Activated CD4-positive, alpha-beta T cell treated with anti-CD3 and anti-CD28 coated beads, Interleukin-2, amount 10 ng/mL, durations not matched to agents 24 days and 14 days (primary cell): ENCODE measurements around the gene FAM241B. TPM values are rescaled to one million over a fixed set of nuclear protein-coding genes. Genes with fewer than 3 reads are reported as not detected.
A peak's percentile ranks its signal among the peaks of the same experiment; 100 is the strongest.

ENCODE experiments used
- DNase-seq: peaks from one replicate; pipeline ENCODE4 v3.0.0; 2022
- H3K27ac Mint-ChIP-seq: one replicate; pipeline ENCODE4 v1.8.0; 2022; ENCODE audit warnings: mild to moderate bottlenecking, mixed read lengths
- H3K27me3 Mint-ChIP-seq: one replicate; pipeline ENCODE4 v1.8.0; 2022; ENCODE audit warnings: mixed read lengths
- H3K36me3 Mint-ChIP-seq: one replicate; pipeline ENCODE4 v1.8.0; 2022; ENCODE audit warnings: low read depth, mild to moderate bottlenecking, mixed read lengths
- H3K4me1 Mint-ChIP-seq: one replicate; pipeline ENCODE4 v1.8.0; 2021; ENCODE audit warnings: mixed read lengths
- H3K4me3 Mint-ChIP-seq: one replicate; pipeline ENCODE4 v1.8.0; 2022; ENCODE audit warnings: mild to moderate bottlenecking, moderate library complexity, mixed read lengths
- H3K9me3 Mint-ChIP-seq: one replicate; pipeline ENCODE4 v1.8.0; 2021; ENCODE audit warnings: mixed read lengths
- intact Hi-C: fragments of 100-400 bp; cut with micrococcal nuclease; formaldehyde crosslinking; loops from one replicate; pipeline ENCODE4 v1.15.1; 2023
- total RNA-seq: library from RNA; stranded (reverse); gene quantifications from 2 replicates; pipeline ENCODE4 v1.2.3, GENCODE V29; 2022

Gene FAM241B, protein sequence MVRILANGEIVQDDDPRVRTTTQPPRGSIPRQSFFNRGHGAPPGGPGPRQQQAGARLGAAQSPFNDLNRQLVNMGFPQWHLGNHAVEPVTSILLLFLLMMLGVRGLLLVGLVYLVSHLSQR
- 9.4 and 11.8 TPM in 2 replicates for total RNA-seq

DNA sequence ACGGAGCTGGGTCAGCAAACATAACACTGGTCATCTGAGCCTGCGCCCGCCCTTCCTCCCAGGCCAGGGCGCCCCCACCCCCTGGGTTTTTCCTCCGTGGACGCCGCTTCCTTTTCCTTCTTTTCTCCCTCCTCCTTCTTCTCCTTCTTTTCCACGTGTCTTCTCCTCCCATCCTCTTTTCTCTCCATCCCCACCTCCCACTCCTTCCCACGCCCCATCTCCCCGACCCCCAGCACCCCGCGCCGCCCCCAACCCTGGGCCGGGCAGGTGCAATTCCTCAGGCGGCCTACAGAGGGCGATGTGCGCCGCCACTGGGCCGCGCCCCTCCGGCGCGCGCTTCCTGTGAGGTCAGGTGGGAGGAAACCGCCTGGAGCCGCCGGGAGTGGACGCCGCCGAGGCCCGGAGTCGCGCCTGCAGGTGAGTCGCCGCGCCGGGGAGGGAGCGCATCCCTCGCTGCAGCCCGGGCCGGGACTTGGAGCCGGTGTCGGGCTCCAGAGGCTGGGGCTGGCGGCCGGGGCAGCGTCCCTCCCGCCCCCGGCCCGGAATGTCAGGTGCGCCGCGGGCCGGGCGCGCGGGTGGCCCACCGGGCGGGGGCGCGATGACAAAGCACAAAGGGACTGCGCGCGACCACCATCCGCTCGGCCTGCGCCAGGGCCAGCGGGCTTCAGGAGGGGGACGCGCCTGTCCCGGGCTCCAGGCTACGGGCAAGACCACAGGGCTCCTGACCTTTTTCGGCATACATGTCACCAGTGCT lies at the start of gene FAM241B:
Gene FAM241B (plus strand): TSS at position 351 of the 754 bp plus-strand sequence. CDS start 1,497 bp downstream, outside the sequence.
- peak; percentile 95 for DNase-seq
- Mint-ChIP-seq H3K36me3 (peaks cover 3% of the 10 kb centered on the region), H3K4me3 (peak within 1 kb of the TSS; percentile 81), H3K27ac (peak within 1 kb of the TSS; percentile 45), H3K9me3 (no peaks in the 10 kb centered on the region), H3K4me1 (peaks cover 4% of the 10 kb centered on the region), H3K27me3 (no peaks in the 10 kb centered on the region)
- intact Hi-C loops, result no loop called here

DNA sequence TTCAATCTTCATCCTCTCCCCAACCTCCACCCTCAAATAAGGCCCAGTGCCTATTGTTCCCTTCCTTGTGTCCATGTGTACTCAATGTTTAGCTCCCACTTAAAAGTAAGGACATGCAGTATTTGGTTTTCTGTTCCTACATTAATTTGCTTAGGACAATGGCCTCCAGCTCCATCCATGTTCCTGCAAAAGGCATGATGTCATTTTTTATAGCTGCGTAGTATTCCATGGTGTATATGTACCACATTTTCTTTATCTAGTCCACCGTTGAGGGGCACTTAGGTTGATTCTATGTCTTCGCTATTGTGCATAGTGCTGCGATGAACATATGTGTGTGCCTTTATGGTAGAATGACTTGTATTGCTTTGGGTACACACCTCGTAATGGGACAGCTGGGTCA lies 49.6 kb upstream of the FAM241B start:
- no peak overlapping the region for H3K27ac Mint-ChIP-seq
- no peaks in the 10 kb centered on the region for H3K4me1 Mint-ChIP-seq
- H3K36me3 Mint-ChIP-seq, result no peaks in the 10 kb centered on the region
- DNase-seq, result no peak
- H3K9me3 Mint-ChIP-seq, result no peaks in the 10 kb centered on the region
- peaks cover 55% of the 10 kb centered on the region for H3K27me3 Mint-ChIP-seq
- intact Hi-C loops, result no loop called here
- no peak overlapping the region for H3K4me3 Mint-ChIP-seq

DNA sequence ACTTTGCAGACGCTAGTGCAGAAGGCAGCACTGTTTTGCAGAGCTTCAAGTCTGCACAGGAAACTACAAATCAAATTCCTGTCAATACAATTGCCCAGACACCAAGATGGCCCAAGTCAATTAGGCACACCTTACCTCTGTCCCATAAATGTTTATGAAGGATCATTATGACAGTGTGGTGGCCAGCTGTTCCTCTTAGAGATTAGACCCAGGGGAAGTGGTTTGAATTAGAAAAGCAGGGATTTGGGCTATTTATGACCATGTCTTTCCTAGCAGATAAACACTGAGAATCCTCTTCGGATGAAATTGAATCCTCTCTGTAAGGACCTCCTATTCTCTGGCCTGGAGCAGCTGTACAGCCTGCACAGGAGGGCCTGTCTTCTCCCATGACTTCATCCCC lies 46.9 kb upstream of the FAM241B start:
- Mint-ChIP-seq H3K27me3 (peaks cover 40% of the 10 kb centered on the region), H3K9me3 (no peaks in the 10 kb centered on the region), H3K4me1 (peaks cover 3% of the 10 kb centered on the region), H3K4me3 (no peak overlapping the region), H3K27ac (no peak overlapping the region), H3K36me3 (no peaks in the 10 kb centered on the region)
- DNase-seq, result no peak
- intact Hi-C loops, result no loop called here

DNA sequence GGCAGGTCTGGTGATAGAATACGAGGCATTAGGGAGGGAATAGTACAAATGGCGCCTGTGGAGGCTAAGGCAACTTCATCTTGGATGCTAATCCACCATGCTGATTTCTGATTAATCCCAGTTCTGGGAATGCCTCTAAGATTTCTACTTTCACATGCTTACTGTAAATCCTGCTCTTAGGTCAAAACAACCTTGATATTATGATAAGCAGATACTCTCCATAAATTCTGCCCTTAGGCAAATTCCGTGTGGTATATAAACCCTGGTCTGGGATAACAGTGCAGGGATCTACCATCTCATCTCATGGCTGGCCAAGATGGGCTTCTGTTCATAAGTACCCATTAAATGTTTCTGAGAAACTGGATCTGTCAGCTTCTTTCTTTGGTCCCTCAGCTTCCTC lies 45.4 kb upstream of the FAM241B start:
- intact Hi-C loops, result no loop called here
- H3K4me1 Mint-ChIP-seq, result peaks cover 14% of the 10 kb centered on the region
- no peaks in the 10 kb centered on the region for H3K9me3 Mint-ChIP-seq
- no peaks in the 10 kb centered on the region for H3K36me3 Mint-ChIP-seq
- peaks cover 26% of the 10 kb centered on the region for H3K27me3 Mint-ChIP-seq
- no peak overlapping the region for H3K27ac Mint-ChIP-seq
- no peak for DNase-seq
- H3K4me3 Mint-ChIP-seq, result no peak overlapping the region

DNA sequence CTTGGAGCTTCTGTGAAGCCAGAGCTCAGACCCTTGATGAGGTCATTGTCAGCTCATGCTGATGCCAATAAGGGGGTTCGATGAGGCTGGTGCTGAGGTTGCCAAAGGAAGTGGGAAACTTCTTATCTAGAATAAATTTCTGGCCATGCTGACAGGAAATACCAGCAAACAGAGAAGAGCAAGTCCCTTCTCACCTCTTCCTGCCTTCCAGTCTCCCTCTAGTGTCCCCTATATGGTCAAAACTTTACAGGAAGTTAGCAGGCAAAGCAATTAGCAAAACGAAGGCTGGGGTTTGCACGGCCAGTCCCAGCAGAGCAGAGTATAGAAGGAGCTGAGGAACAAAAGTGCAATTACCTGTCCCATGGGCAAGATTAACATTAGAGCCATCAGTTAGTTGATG lies 41.7 kb upstream of the FAM241B start:
- Mint-ChIP-seq H3K4me1 (peaks cover 15% of the 10 kb centered on the region), H3K36me3 (no peaks in the 10 kb centered on the region), H3K27ac (no peak overlapping the region), H3K9me3 (no peaks in the 10 kb centered on the region), H3K4me3 (no peak overlapping the region), H3K27me3 (peaks cover 7% of the 10 kb centered on the region)
- intact Hi-C loops, result no loop called here
- DNase-seq, result no peak

DNA sequence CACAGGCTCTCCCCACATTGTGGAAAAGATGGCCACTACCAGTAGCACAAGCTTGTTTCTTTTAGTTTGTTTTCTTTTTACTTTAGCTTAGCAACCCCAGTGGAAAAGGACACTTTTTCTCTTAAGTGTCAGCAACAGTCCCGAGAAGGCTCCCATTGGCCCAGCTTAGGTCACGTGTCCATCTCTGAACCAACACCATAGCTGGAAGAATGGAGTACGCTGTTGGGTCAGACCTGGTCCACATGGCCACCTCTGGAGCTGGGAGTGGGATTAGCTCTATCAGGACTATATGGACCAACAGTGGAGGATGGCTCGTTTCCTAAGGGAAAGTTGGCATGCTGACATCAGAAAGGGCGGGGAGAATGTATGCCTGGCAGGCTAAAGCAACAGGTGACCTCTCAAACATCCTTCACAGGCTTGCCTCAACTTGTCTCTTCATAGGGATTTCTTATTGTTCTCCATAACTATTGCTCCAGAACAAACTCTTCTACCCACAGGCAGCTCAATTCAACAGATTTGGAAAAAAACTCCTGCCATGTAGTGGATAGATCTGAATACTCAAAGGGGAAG lies 29.2 kb upstream of the FAM241B start:
- intact Hi-C loops, result no loop called here
- Mint-ChIP-seq H3K4me1 (no peaks in the 10 kb centered on the region), H3K27ac (no peak overlapping the region), H3K4me3 (no peak overlapping the region), H3K36me3 (no peaks in the 10 kb centered on the region), H3K27me3 (peaks cover 28% of the 10 kb centered on the region), H3K9me3 (no peaks in the 10 kb centered on the region)
- DNase-seq, result no peak

DNA sequence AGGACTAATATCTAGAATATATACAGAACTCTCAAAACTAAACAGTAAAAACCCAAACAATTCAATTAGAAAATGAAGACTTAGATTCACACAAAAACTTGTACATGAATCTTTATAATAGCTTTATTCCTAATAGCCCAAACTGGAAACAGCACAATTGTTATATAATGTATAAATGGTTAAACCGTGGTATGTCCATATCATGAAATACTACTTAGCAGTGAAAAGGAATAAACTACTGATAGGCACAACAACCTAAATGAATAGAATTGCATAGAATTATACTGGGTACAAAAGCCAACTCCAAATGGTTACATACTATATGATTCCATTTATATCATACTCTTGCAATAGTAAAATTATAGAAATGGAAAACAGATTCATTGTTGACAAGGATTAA lies 21.0 kb upstream of the FAM241B start:
- Mint-ChIP-seq H3K27ac (no peak overlapping the region), H3K4me1 (no peaks in the 10 kb centered on the region), H3K9me3 (peaks cover 6% of the 10 kb centered on the region), H3K27me3 (peaks cover 32% of the 10 kb centered on the region), H3K36me3 (no peaks in the 10 kb centered on the region), H3K4me3 (no peak overlapping the region)
- intact Hi-C loops, result no loop called here
- DNase-seq, result no peak

DNA sequence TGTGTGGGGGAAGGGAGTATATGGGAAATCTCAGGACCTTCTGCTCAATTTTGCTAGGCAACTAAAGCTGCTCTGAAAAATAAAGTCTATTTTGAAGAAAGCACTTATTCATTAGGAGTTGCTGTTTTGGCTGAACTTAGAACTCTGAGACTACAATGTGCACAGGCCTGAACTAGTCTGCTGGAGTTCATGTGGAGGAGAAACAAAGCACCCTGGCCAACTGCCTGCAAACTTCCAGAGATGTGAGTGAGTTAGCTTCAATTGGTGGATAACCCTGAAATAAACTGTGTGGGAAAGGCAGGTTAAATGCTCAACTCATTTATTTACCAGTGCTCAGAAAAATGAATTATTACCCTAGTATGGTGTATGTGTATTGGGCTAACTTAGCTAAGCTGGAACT lies 17.3 kb upstream of the FAM241B start:
- Mint-ChIP-seq H3K36me3 (no peaks in the 10 kb centered on the region), H3K4me1 (no peaks in the 10 kb centered on the region), H3K27me3 (peaks cover 23% of the 10 kb centered on the region), H3K4me3 (no peak overlapping the region), H3K9me3 (peaks cover 6% of the 10 kb centered on the region), H3K27ac (no peak overlapping the region)
- DNase-seq, result no peak
- intact Hi-C loops, result no loop called here

DNA sequence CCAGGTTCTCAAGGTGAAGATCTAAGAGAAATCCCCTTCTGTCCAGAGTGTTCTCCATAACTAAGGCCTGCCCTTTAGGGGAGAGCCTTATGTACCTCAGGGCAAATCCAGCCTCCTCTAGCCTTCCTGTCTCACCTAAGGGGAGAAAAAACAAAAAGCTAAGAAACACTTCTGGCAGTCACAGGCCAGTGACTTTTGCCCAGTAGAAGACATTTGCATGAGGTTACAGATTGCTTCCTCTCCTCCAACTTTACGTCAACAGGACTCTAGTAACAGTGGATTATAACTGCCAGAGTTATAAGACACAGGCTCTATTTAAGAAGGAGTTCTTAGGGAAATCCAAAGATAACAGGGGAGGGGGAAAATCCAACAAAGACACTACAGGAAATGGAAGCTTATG lies 15.9 kb upstream of the FAM241B start:
- Mint-ChIP-seq H3K27me3 (peaks cover 18% of the 10 kb centered on the region), H3K27ac (no peak overlapping the region), H3K36me3 (no peaks in the 10 kb centered on the region), H3K4me1 (no peaks in the 10 kb centered on the region), H3K4me3 (no peak overlapping the region), H3K9me3 (peaks cover 6% of the 10 kb centered on the region)
- intact Hi-C loops, result no loop called here
- no peak for DNase-seq

DNA sequence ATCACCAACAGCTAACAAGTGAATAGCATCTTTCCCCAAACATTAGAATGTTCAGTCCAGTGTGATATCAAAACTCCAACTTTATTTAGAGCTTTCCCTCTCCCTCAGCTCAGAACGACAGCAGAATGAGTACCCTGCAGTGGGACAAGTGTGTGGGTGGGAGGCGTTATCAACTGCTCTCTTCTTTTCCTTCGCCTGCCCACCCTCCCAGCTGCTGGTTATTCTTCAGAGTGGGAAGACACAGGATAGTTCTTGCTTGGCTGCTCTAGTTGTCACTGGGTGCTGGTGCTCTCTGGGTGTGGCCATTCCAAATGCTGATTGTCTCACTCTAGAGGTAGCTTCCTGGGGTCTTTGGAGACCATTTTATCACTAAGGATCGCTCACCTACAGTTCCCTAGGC lies 13.7 kb upstream of the FAM241B start:
- peaks cover 10% of the 10 kb centered on the region for H3K27me3 Mint-ChIP-seq
- no peaks in the 10 kb centered on the region for H3K4me1 Mint-ChIP-seq
- intact Hi-C loops, result no loop called here
- DNase-seq, result no peak
- H3K36me3 Mint-ChIP-seq, result no peaks in the 10 kb centered on the region
- no peaks in the 10 kb centered on the region for H3K9me3 Mint-ChIP-seq
- H3K27ac Mint-ChIP-seq, result no peak overlapping the region
- no peak overlapping the region for H3K4me3 Mint-ChIP-seq

DNA sequence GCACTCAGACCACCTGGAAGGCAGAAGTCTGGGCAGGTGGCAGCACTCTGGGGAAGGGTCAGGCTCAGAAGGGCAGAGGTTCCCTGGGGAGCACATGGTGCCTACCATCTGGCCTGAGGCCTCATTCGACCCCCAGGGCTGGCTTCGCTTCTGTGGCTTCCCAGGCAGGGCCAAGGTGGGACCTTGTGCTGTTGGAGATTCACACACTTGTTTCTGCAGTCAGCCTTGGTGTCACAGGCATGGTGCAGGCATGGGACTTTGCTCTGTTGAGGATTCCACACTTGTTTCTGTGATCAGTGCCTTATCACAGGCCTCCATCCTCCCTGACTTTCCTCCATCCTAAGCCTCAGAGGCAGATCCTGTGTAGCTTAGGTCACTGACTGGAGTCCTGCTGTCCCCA lies 11.3 kb upstream of the FAM241B start:
- Mint-ChIP-seq H3K9me3 (peaks cover under 1% of the 10 kb centered on the region), H3K27ac (no peak overlapping the region), H3K4me1 (peaks cover 1% of the 10 kb centered on the region), H3K27me3 (peaks cover 6% of the 10 kb centered on the region), H3K4me3 (no peak overlapping the region), H3K36me3 (no peaks in the 10 kb centered on the region)
- intact Hi-C loops, result no loop called here
- DNase-seq, result no peak

DNA sequence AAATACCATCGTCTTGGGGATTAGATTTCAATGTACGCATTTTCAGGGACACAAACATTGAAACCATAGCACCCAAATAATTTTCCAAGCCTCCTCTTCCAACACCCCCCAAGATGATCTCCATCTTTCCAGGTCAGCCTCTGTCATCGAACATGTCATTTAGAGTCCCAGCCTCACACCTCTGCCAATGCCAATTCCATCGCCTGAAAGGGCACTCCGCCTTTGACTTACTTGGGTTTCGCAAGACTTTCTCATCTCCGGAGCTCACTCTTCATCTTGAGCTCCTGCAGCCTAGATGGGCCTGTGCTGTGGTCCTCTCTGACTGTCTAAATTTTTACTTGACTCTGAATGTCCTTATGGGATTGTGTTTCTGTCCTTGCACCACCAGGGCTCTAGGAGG lies 10.4 kb upstream of the FAM241B start:
- no peak for DNase-seq
- no peak overlapping the region for H3K4me3 Mint-ChIP-seq
- H3K27me3 Mint-ChIP-seq, result peaks cover 6% of the 10 kb centered on the region
- H3K4me1 Mint-ChIP-seq, result peaks cover 8% of the 10 kb centered on the region
- H3K9me3 Mint-ChIP-seq, result peaks cover 8% of the 10 kb centered on the region
- H3K36me3 Mint-ChIP-seq, result no peaks in the 10 kb centered on the region
- H3K27ac Mint-ChIP-seq, result no peak overlapping the region
- intact Hi-C loops, result no loop called here

DNA sequence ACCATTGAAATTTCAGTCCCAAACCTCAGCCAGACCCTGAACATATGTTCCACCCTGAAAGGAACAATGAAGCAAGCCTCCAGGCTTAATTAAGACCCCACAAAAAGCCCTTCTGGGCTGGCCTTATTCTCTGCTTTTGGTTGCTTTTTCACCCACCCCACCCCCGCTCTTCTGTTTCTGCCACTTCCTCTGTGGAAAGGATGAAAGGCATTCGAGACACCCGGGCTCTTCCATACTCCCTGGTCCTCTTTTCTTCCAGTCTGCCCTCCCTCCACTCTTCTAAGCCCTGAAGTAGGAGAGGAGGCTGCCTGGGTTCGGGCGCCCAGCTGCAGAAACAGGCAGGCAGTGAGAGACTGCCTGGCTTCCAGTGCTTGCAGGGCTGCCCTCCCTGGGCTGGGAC lies 9.4 kb upstream of the FAM241B start:
- intact Hi-C loops, result no loop called here
- Mint-ChIP-seq H3K27ac (no peak overlapping the region), H3K9me3 (peaks cover 8% of the 10 kb centered on the region), H3K4me1 (peaks cover 8% of the 10 kb centered on the region), H3K4me3 (no peak overlapping the region), H3K36me3 (no peaks in the 10 kb centered on the region), H3K27me3 (peaks cover 6% of the 10 kb centered on the region)
- DNase-seq, result no peak

DNA sequence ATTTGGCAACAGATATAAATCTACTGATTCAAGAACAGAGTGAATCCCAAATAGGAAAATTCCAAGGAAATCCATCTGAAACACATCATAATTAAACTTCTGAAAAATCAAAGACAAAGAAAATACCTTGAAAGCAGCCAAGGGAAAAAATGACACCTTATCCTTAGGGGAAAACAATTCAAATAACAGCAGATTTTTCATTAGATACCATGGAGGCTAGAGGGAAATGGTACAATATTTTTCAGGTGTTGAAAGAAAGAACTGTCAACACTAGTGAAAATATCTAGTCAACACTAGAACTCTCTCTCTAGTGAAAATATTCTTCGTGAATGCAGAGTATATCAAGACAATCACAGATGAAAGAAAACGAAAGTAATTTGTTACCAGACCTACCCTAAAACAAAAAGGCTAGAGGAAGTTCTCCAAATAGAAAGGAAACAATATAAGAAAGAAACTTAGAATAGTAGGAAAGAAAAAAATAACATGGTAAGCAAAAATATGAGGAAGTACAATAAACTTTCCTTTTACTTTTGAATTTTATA lies 5.7 kb upstream of the FAM241B start:
- no peak overlapping the region for H3K27ac Mint-ChIP-seq
- intact Hi-C loops, result no loop called here
- no peak for DNase-seq
- H3K4me3 Mint-ChIP-seq, result peak overlapping the region; percentile 11
- H3K27me3 Mint-ChIP-seq, result no peaks in the 10 kb centered on the region
- H3K9me3 Mint-ChIP-seq, result peaks cover 8% of the 10 kb centered on the region
- no peaks in the 10 kb centered on the region for H3K36me3 Mint-ChIP-seq
- H3K4me1 Mint-ChIP-seq, result peaks cover 11% of the 10 kb centered on the region
